ENCODE measurements around the gene WBP2. TPM values are rescaled to one million over a fixed set of nuclear protein-coding genes. Genes with fewer than 3 reads are reported as not detected.

Gene WBP2
- total RNA-seq, 1 experiment from 2014 or later = 132 TPM

DNA sequence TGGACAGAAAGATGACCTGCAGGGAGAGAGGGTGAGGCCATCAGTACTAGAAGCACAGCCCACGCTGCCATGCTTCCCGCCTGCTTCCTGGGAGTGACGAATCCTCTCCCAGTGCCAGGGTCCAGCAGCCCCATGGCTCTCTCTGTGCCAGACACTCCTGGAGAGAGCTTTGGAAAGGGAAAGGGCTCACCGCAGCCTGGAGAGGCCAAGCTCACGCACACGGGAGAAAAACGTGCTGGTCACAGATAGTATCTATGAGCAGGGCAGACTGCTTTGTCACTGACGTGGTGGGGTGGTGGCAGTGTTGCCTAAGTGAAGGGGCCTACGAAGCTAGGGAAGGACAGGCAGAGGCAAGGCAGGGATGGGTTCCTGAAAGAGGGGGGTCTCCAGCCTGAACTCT is 5.4 kb downstream of the WBP2 start:
- no peaks in the 10 kb centered on the region for H3K27me3 ChIP-seq (ENCODE audit: insufficient read depth, low read length)
- no TSS peak for BruUV-seq (replicated peaks)
- intact Hi-C loops (cut with micrococcal nuclease) = loop anchor here (10.0 kb wide), 1 partner anchor 175 kb away; no protein-coding TSS in a partner anchor
- no peak for TF ChIP-seq CBX3 (IDR thresholded peaks at IDR 0.05; ENCODE audit: low read depth)
- TF ChIP-seq, protein P1, sequence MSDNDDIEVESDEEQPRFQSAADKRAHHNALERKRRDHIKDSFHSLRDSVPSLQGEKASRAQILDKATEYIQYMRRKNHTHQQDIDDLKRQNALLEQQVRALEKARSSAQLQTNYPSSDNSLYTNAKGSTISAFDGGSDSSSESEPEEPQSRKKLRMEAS (IDR thresholded peaks at IDR 0.05) = no peak
- TF ChIP-seq YY1 (IDR thresholded peaks at IDR 0.05; ENCODE audit: extremely low read depth, insufficient replicate concordance, low read depth, low read length) = no peak
- TF ChIP-seq SIN3A (IDR thresholded peaks at IDR 0.05; ENCODE audit: low read depth) = no peak
- no peak for TF ChIP-seq RAD21 (IDR thresholded peaks at IDR 0.05; ENCODE audit: low read depth)
- no peak for TF ChIP-seq ZNF274 (IDR thresholded peaks at IDR 0.05; ENCODE audit: low read depth, low read length)
- TF ChIP-seq, protein P2, sequence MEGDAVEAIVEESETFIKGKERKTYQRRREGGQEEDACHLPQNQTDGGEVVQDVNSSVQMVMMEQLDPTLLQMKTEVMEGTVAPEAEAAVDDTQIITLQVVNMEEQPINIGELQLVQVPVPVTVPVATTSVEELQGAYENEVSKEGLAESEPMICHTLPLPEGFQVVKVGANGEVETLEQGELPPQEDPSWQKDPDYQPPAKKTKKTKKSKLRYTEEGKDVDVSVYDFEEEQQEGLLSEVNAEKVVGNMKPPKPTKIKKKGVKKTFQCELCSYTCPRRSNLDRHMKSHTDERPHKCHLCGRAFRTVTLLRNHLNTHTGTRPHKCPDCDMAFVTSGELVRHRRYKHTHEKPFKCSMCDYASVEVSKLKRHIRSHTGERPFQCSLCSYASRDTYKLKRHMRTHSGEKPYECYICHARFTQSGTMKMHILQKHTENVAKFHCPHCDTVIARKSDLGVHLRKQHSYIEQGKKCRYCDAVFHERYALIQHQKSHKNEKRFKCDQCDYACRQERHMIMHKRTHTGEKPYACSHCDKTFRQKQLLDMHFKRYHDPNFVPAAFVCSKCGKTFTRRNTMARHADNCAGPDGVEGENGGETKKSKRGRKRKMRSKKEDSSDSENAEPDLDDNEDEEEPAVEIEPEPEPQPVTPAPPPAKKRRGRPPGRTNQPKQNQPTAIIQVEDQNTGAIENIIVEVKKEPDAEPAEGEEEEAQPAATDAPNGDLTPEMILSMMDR (IDR thresholded peaks at IDR 0.05 in 2 of 3, conservative IDR thresholded peaks at IDR 0.05 in 1 of 3; ENCODE audit: borderline replicate concordance in 1 of 3, insufficient read depth in 1 of 3, low read depth in 2 of 3, low read length in 2 of 3) = no peak
- no peak for TF ChIP-seq POLR2A (IDR thresholded peaks at IDR 0.05; ENCODE audit: borderline replicate concordance, extremely low read depth, insufficient read depth, insufficient read length)
- TF ChIP-seq ELF1 (IDR thresholded peaks at IDR 0.05; ENCODE audit: borderline replicate concordance, low read depth) = no peak
- TF ChIP-seq EGR1 (IDR thresholded peaks at IDR 0.05; ENCODE audit: low read depth) = no peak
- TF ChIP-seq ZFX (IDR thresholded peaks at IDR 0.05) = no peak
- TF ChIP-seq POLR2AphosphoS5 (IDR thresholded peaks at IDR 0.05; ENCODE audit: low read depth, low read length) = no peak
- TF ChIP-seq, protein P3, sequence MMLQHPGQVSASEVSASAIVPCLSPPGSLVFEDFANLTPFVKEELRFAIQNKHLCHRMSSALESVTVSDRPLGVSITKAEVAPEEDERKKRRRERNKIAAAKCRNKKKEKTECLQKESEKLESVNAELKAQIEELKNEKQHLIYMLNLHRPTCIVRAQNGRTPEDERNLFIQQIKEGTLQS (IDR thresholded peaks at IDR 0.05) = no peak
- TF ChIP-seq FOSL1 (IDR thresholded peaks at IDR 0.05; ENCODE audit: low read depth) = no peak
- no peak for TF ChIP-seq SP1 (IDR thresholded peaks at IDR 0.05; ENCODE audit: low read depth)
- TF ChIP-seq EZH2phosphoT487 (IDR thresholded peaks at IDR 0.05; ENCODE audit: borderline replicate concordance) = no peak
- TF ChIP-seq EZH2 (IDR thresholded peaks at IDR 0.05) = no peak
- H3K4me2 ChIP-seq (ENCODE audit: low read length) = no peak overlapping the region
- H3K9me3 ChIP-seq (ENCODE audit: control insufficient read depth in 1 of 2, insufficient read depth in 1 of 2, low read depth in 1 of 2, low read length in 2 of 2) = no peaks in the 10 kb centered on the region
- H3K9me2 ChIP-seq (ENCODE audit: insufficient read depth) = no peaks in the 10 kb centered on the region
- H3K4me1 ChIP-seq (ENCODE audit: control insufficient read depth in 1 of 2, insufficient read depth in 2 of 2, low read length in 2 of 2) = peaks cover 33 to 54% of the 10 kb centered on the region in 2 experiments
- no peak overlapping the region; the same call in 1 of the 2 replicates for H3K27ac ChIP-seq (ENCODE audit: low read depth, low read length)
- H3K4me3 ChIP-seq (replicated peaks in 1 of 2; ENCODE audit: low read depth in 1 of 2, low read length in 2 of 2) = no peak overlapping the region
- DNase-seq (ENCODE audit: low read depth, low spot score) (no peak), ATAC-seq (no peak)
- H4K20me1 ChIP-seq (ENCODE audit: insufficient read depth) = no peaks in the 10 kb centered on the region
- H3K36me3 ChIP-seq (ENCODE audit: control insufficient read depth in 1 of 2, insufficient read depth in 2 of 2, low read length in 2 of 2) = peaks cover 25 to 27% of the 10 kb centered on the region in 2 experiments; a peak in 3 of 4 replicates
- H3K79me2 ChIP-seq (ENCODE audit: insufficient read depth, low read length) = peaks cover 18% of the 10 kb centered on the region; the same call in 1 of the 2 replicates
- H2AFZ ChIP-seq (ENCODE audit: low read depth, low read length, poor library complexity, severe bottlenecking) = no peak overlapping the region
- ChIA-PET CTCF (interaction anchor here (2.9 kb wide), 1 partner anchor 12 kb away, joined by 10 read pairs; no protein-coding TSS in a partner anchor), RAD21 (ENCODE audit: low non-redundant PET in 1 of 2, low total read pairs in 2 of 2, uncharacterized antibody in 2 of 2, unreplicated experiment in 2 of 2) (no interaction called here), POLR2A (interaction anchor here (0.7 to 1.3 kb wide), 2 partner anchors 9 to 70 kb away, joined by 3 to 6 read pairs; no protein-coding TSS in a partner anchor)
- H3K9ac ChIP-seq (ENCODE audit: low read length) = no peak overlapping the region

Data from HCT116 (cell line).